K562 (cell line): ENCODE measurements around the gene PRR15L. TPM values are rescaled to one million over a fixed set of nuclear protein-coding genes. Genes with fewer than 3 reads are reported as not detected.
A peak's percentile ranks its signal among the peaks of the same experiment; 100 is the strongest.

Experiments used
- BCOR ChIP-seq: fragments of 450-650 bp; IDR thresholded peaks from 2 replicates; pipeline ENCODE4 v1.6.1; 2016
- HDAC8 ChIP-seq: fragments of 450-650 bp; IDR thresholded peaks from 2 replicates; pipeline ENCODE4 v1.6.1; 2016; ENCODE audit warnings: mild to moderate bottlenecking, missing genetic modification characterization, moderate library complexity, missing compliant biosample characterization
- KLF13 ChIP-seq: fragments of 450-650 bp; IDR thresholded peaks from 2 replicates; pipeline ENCODE4 v1.6.1; 2016; ENCODE audit warnings: missing genetic modification characterization, low read depth, mild to moderate bottlenecking, missing compliant biosample characterization, moderate library complexity, borderline replicate concordance
- MTA3 ChIP-seq: fragments of 450-650 bp; formaldehyde crosslinking; IDR thresholded peaks from 2 replicates; pipeline ENCODE4 v1.6.1; 2017; ENCODE audit warnings: mild to moderate bottlenecking, borderline replicate concordance
- NFXL1 ChIP-seq: fragments of 450-650 bp; formaldehyde crosslinking; IDR thresholded peaks from 2 replicates; pipeline ENCODE4 v1.4.0; 2021; ENCODE audit warnings: mild to moderate bottlenecking
- ZNF79 ChIP-seq: fragments of 250-450 bp; sonication (Bioruptor Pico); IDR thresholded peaks from 2 replicates; pipeline ENCODE4 v1.4.0; 2020; ENCODE audit warnings: low read depth, mild to moderate bottlenecking, moderate library complexity
- polyA plus RNA-seq, 8 experiments: library from polyadenylated mRNA; depleted of rRNA in 4 of 8; stranded (reverse) in 5 of 8; unstranded in 3 of 8; fragments of >200 nt; fragmentation: Nextera tagmentation in 2 of 8; fragmentation: Illumina TruSeq in 1 of 8; extraction: Ambion mirVana in 2 of 8; extraction: Trizol in 1 of 8; gene quantifications; 2 replicates each; pipeline versions ENCODE4 v1.2.1 to v1.2.3, GENCODE V29; 2011 to 2014; ENCODE audit warnings: inconsistent platforms in 1 of 8, missing spikeins in 1 of 8
- total RNA-seq, 7 experiments: library from RNA; depleted of rRNA in 6 of 7; stranded (reverse); fragments of >200 nt in 6 of 7; fragmentation: Illumina TruSeq in 2 of 7; extraction: Trizol in 2 of 7; gene quantifications; 2 replicates each; pipeline versions ENCODE4 v1.2.1 to v1.2.3, GENCODE V29; 2011 to 2021; ENCODE audit warnings: low replicate concordance in 1 of 7
- TF ChIP-seq, protein P1 (sequence below), 2 experiments: fragments of 450-650 bp; IDR thresholded peaks; 2 replicates each; pipeline ENCODE4 v1.6.1; 2016; ENCODE audit warnings: mild to moderate bottlenecking in 2 of 2, borderline replicate concordance in 1 of 2, low read depth in 1 of 2, moderate library complexity in 1 of 2
- TF ChIP-seq, protein P2 (sequence below): fragments of 450-650 bp; formaldehyde crosslinking; IDR thresholded peaks from 2 replicates; pipeline ENCODE4 v1.4.0; 2020; ENCODE audit warnings: mild to moderate bottlenecking, moderate library complexity
- TF ChIP-seq, protein P3 (sequence below): fragments of 150-350 bp; IDR thresholded peaks from 2 replicates; pipeline ENCODE4 v1.6.1; 2014; ENCODE audit warnings: low read depth, mild to moderate bottlenecking, low read length, borderline replicate concordance
- TF ChIP-seq, protein P4 (sequence below): fragments of 150-350 bp; conservative IDR thresholded peaks from 2 replicates; pipeline ENCODE4 v1.6.1; 2014; ENCODE audit warnings: low read length

The PRR15L gene
- total and polyA plus RNA-seq, 9 of the 15 experiments (the other 6 are each of a cell fraction or from before 2014, with no cell fraction given) = 0.03 TPM; not detected in 8

DNA sequence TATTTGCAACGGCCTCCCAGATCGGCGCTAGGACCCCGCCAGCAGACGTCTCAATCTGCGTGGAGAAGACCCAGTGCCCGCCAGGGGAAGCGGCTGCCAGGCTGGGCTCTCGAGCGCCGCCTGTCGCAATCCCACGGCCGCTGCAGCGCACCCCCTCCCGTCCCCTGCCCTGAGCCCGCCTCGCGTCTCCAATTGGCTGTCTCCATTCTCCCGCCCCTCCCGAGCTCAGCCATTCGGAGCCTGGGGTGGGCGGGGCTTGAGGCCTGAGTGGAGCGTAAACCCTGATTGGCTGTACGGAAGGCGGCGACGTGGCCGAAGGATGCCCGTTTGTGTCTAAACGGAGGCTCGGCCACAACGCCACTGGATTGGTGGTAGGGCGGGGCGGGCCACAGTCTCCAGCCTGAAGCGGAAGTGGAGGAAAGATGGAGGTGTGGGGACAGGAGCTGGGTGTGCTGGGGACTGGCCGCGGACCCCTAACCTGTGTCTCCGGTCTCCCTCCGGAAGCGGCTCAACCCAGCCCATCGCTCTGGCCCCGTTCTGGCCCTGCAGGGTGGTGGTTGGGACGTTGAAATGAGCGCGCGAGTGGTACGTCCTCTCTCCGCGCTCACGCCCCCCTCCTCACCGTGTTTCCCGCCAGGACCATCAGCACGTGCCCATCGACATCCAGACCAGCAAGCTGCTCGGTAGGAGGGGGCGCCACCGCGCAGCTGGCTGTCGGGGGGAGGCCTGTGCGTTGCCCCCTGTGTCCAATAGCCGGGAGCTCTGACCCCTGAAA, 13.2 kb upstream of the PRR15L start, which contains the start of gene CDK5RAP3 (continued):
- TF ChIP-seq, protein P1, sequence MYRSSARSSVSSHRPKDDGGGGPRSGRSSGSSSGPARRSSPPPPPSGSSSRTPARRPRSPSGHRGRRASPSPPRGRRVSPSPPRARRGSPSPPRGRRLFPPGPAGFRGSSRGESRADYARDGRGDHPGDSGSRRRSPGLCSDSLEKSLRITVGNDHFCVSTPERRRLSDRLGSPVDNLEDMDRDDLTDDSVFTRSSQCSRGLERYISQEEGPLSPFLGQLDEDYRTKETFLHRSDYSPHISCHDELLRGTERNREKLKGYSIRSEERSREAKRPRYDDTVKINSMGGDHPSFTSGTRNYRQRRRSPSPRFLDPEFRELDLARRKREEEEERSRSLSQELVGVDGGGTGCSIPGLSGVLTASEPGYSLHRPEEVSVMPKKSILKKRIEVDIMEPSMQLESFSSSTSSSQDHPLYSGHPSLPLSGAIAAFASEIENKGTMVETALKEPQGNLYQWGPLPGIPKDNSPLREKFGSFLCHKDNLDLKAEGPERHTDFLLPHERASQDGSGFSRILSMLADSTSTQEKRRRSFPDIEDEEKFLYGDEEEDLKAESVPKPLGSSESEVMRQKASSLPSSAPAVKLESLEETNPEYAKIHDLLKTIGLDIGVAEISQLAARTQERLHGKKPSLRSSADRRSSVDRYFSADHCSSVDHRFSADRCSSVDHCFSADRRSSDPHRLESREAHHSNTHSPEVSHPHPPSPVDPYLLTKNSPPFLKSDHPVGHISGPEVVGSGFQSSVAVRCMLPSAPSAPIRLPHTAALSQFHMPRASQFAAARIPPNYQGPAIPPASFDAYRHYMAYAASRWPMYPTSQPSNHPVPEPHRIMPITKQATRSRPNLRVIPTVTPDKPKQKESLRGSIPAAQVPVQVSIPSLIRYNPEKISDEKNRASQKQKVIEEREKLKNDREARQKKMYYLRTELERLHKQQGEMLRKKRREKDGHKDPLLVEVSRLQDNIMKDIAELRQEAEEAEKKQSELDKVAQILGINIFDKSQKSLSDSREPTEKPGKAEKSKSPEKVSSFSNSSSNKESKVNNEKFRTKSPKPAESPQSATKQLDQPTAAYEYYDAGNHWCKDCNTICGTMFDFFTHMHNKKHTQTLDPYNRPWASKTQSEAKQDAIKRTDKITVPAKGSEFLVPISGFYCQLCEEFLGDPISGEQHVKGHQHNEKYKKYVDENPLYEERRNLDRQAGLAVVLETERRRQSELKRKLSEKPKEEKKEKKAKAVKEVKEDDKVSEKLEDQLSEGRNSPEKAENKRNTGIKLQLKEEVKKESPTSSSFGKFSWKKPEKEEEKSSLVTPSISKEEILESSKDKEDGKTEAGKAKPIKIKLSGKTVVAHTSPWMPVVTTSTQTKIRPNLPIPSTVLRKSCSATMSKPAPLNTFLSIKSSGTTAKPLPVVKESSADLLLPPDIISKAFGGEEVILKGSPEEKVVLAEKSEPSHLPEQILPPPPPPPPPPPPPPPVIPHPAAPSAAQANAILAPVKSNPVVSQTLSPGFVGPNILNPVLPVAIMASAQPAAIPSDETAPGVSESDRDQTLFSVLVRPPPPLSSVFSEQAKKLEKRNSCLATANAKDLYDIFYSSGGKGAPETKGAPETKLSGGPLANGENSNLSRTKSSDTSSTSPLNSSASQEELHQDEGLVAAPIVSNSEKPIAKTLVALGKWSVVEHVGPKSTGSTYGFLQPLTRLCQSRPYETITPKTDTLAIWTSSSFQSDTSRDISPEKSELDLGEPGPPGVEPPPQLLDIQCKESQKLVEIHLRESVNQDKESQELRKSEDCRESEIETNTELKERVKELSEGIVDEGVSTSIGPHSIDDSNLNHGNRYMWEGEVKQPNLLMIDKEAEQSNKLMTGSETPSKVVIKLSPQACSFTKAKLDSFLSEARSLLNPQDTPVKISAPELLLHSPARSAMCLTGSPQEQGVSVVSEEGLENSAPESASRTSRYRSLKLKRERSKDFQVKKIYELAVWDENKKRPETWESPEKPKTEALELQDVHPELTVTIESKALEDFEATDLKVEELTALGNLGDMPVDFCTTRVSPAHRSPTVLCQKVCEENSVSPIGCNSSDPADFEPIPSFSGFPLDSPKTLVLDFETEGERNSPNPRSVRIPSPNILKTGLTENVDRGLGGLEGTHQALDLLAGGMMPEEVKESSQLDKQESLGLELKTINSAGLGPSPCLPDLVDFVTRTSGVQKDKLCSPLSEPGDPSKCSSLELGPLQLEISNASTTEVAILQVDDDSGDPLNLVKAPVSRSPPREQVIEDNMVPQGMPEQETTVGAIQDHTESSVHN (IDR thresholded peaks at IDR 0.05; ENCODE audit: borderline replicate concordance in 1 of 2, low read depth in 1 of 2) = no peak
- TF ChIP-seq, protein P2, sequence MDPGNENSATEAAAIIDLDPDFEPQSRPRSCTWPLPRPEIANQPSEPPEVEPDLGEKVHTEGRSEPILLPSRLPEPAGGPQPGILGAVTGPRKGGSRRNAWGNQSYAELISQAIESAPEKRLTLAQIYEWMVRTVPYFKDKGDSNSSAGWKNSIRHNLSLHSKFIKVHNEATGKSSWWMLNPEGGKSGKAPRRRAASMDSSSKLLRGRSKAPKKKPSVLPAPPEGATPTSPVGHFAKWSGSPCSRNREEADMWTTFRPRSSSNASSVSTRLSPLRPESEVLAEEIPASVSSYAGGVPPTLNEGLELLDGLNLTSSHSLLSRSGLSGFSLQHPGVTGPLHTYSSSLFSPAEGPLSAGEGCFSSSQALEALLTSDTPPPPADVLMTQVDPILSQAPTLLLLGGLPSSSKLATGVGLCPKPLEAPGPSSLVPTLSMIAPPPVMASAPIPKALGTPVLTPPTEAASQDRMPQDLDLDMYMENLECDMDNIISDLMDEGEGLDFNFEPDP (CRISPR knock-in tag) = no peak
- no peak for TF ChIP-seq BCOR
- TF ChIP-seq NFXL1 (CRISPR knock-in tag) = no peak
- TF ChIP-seq ZNF79 (CRISPR knock-in tag) = no peak
- TF ChIP-seq KLF13 (tag) = peak; percentile 95
- TF ChIP-seq, protein P3, sequence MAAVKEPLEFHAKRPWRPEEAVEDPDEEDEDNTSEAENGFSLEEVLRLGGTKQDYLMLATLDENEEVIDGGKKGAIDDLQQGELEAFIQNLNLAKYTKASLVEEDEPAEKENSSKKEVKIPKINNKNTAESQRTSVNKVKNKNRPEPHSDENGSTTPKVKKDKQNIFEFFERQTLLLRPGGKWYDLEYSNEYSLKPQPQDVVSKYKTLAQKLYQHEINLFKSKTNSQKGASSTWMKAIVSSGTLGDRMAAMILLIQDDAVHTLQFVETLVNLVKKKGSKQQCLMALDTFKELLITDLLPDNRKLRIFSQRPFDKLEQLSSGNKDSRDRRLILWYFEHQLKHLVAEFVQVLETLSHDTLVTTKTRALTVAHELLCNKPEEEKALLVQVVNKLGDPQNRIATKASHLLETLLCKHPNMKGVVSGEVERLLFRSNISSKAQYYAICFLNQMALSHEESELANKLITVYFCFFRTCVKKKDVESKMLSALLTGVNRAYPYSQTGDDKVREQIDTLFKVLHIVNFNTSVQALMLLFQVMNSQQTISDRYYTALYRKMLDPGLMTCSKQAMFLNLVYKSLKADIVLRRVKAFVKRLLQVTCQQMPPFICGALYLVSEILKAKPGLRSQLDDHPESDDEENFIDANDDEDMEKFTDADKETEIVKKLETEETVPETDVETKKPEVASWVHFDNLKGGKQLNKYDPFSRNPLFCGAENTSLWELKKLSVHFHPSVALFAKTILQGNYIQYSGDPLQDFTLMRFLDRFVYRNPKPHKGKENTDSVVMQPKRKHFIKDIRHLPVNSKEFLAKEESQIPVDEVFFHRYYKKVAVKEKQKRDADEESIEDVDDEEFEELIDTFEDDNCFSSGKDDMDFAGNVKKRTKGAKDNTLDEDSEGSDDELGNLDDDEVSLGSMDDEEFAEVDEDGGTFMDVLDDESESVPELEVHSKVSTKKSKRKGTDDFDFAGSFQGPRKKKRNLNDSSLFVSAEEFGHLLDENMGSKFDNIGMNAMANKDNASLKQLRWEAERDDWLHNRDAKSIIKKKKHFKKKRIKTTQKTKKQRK = 0 out of 2 replicates have a peak, but pooled peaks have one; percentile 50
- peak; percentile 88; the same call in 1 of the 2 replicates for TF ChIP-seq HDAC8 (tag)
- TF ChIP-seq MTA3 = peak; percentile 85; the same call in 1 of the 2 replicates
- TF ChIP-seq, protein P4, sequence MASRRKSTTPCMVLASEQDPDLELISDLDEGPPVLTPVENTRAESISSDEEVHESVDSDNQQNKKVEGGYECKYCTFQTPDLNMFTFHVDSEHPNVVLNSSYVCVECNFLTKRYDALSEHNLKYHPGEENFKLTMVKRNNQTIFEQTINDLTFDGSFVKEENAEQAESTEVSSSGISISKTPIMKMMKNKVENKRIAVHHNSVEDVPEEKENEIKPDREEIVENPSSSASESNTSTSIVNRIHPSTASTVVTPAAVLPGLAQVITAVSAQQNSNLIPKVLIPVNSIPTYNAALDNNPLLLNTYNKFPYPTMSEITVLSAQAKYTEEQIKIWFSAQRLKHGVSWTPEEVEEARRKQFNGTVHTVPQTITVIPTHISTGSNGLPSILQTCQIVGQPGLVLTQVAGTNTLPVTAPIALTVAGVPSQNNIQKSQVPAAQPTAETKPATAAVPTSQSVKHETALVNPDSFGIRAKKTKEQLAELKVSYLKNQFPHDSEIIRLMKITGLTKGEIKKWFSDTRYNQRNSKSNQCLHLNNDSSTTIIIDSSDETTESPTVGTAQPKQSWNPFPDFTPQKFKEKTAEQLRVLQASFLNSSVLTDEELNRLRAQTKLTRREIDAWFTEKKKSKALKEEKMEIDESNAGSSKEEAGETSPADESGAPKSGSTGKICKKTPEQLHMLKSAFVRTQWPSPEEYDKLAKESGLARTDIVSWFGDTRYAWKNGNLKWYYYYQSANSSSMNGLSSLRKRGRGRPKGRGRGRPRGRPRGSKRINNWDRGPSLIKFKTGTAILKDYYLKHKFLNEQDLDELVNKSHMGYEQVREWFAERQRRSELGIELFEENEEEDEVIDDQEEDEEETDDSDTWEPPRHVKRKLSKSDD = no peak
